Upper lobe of right lung (tissue), 1 donor: ENCODE results near the gene EIPR1. TPM values are rescaled to one million over a fixed set of nuclear protein-coding genes. Genes with fewer than 3 reads are reported as not detected.

Experiments
- ATAC-seq: fragments of 200-7000 bp; cut with Tn5 transposase; one replicate; pipeline ENCODE4 v1.9.1; 2020; ENCODE audit warnings: mild to moderate bottlenecking, moderate library complexity
- DNase-seq: peaks from one replicate; pipeline ENCODE4 v3.0.0-alpha.2; 2020
- H3K27ac ChIP-seq: fragments of 200-600 bp; one replicate; pipeline ENCODE4 v1.8.0; 2022
- H3K27me3 ChIP-seq: fragments of 200-600 bp; one replicate; pipeline ENCODE4 v1.8.0; 2022; ENCODE audit warnings: mild to moderate bottlenecking
- H3K36me3 ChIP-seq: fragments of 200-600 bp; one replicate; pipeline ENCODE4 v1.8.0; 2022
- H3K4me1 ChIP-seq: fragments of 200-600 bp; one replicate; pipeline ENCODE4 v1.8.0; 2022
- H3K4me3 ChIP-seq: fragments of 200-600 bp; one replicate; pipeline ENCODE4 v1.8.0; 2022; ENCODE audit warnings: mild to moderate bottlenecking
- H3K9me3 ChIP-seq: fragments of 200-600 bp; one replicate; pipeline ENCODE4 v1.8.0; 2022
- CTCF ChIP-seq: fragments of 200-600 bp; IDR thresholded peaks from one replicate; pipeline ENCODE4 v1.8.0; 2022; ENCODE audit warnings: antibody characterized with exemption
- intact Hi-C: fragments of 100-400 bp; cut with DNase I; formaldehyde crosslinking; loops from one replicate; pipeline ENCODE4 v1.11.0; 2022
- total RNA-seq: library from RNA; stranded (reverse); fragmentation: NEBNext Ultra II Directional; extraction: Animal tissue kit (Norgen Biotek cat#: 25700); gene quantifications from one replicate; pipeline ENCODE4 v1.2.1, GENCODE V29; 2021
- donor health status: DM: no; HTN: yes; CAD: no; lungs with severe emphysema.

Gene EIPR1
- total RNA-seq, 1 donor from 2014 or later, result 16.6 TPM

DNA sequence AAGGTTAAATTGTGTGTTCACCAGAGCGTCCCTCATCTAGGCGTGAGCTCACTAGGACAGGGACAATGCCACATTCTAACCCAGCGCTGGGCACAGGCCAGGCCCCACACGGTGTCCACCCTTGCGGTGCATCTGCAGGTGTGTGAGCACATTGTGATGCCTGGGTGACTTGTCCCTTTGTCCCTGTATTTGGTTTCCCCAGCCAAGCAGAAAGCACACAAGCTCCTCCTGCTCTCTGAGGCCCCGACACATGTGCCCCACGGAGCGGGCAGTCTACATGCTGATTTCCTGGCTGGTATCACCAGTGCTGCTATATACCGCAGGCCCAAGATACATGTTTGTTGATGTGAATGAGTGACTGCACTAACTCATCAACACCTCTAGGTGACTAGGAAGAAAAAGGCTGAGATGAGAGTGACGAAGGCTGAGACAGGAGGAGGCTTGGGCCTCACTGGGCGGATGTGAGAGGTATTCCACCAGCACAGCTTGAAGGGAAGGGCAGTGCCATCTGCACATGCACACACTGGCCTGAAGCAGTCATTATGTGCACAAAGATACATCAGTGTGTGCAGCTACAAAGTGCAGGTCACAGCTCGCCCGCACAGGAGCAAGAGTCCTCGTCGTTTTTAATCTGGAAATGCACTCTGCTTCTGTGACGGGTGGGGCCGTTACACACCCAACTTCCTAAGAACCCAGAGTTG, 205.9 kb downstream of the EIPR1 start:
- Histone ChIP-seq H3K4me3 (no peak overlapping the region), H3K27me3 (no peaks in the 10 kb centered on the region), H3K36me3 (no peaks in the 10 kb centered on the region), H3K4me1 (no peaks in the 10 kb centered on the region), H3K27ac (no peak overlapping the region), H3K9me3 (no peaks in the 10 kb centered on the region)
- intact Hi-C loops, result no loop called here
- TF ChIP-seq CTCF, result no peak
- ATAC-seq (no peak), DNase-seq (no peak)

DNA sequence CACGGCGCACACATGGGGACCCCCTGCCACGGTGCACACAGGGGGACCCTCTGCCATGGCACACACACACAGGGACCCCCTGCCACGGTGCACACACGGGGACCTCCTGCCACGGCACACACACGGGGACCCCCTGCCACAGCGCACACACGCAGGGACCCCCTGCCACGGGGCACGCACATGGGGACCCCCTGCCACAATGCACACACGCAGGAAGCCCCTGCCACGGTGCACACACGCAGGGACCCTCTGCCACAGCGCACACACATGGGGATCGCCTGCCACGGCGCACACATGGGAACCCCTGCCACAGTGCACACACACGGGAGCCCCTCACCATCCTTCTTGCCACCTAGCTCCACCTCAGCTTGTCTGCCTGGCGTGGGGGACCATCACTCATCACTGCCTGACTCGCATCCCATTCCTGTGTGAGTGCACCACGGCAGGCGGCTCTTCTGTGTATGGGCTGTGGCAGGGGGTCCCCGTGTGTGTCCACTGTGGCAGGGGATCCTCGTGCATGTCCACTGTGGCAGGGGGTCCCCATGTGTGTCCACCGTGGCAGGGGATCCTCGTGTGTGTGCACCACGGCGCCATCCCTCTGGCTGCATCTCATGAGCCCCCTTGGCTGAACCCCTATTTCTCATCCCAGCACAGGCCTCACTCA, 206.7 kb downstream of the EIPR1 start:
- intact Hi-C loops, result no loop called here
- Histone ChIP-seq H3K4me3 (no peak overlapping the region), H3K4me1 (no peaks in the 10 kb centered on the region), H3K36me3 (no peaks in the 10 kb centered on the region), H3K9me3 (no peaks in the 10 kb centered on the region), H3K27ac (no peak overlapping the region), H3K27me3 (no peaks in the 10 kb centered on the region)
- TF ChIP-seq CTCF, result no peak
- DNase-seq (no peak), ATAC-seq (peak; percentile 29)

GRCh38 chr2:3169106-3169870, 208.3 kb downstream of the EIPR1 start:
- intact Hi-C loops, result no loop called here
- no peak overlapping the region for H3K4me3 ChIP-seq
- ATAC-seq, result no peak
- DNase-seq, result peak; percentile 29
- no peak overlapping the region for H3K27ac ChIP-seq
- no peaks in the 10 kb centered on the region for H3K27me3 ChIP-seq
- H3K4me1 ChIP-seq, result no peaks in the 10 kb centered on the region
- no peak for TF ChIP-seq CTCF
- H3K36me3 ChIP-seq, result no peaks in the 10 kb centered on the region
- H3K9me3 ChIP-seq, result peaks cover 2% of the 10 kb centered on the region

DNA sequence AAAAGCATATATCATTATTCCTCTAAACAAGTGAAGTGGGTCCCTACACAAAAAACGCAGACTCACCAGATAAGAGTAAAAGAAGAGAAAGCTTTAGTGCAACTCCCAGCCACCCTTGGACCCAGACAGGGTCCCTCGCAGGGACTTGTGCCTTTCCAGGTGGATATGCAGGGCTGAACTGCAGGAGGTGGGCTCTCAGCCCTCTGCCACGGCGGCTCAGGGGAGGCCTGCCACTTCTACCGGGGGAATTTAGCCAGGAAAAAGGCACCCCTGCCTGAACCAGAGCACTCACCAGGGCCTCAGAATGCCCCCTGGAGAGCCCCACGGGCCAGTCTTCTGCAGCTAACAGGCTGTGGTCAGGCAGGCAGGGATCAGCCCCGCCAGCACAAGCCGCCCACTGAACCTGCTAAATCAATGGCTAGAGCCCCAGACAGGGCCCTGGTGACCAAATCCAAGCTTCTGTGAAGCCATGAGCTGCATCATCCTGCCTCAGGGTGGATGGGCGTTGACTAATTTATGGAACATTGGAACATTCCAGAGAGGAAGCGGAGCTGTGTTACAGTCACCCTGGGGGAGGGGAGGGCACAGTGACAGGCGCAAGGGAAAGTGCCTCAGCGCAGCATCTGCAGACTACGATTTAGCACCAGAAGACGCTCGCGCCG, 209.3 kb downstream of the EIPR1 start:
- TF ChIP-seq CTCF, result no peak
- intact Hi-C loops, result no loop called here
- Histone ChIP-seq H3K9me3 (peaks cover 11% of the 10 kb centered on the region), H3K4me1 (no peaks in the 10 kb centered on the region), H3K27ac (no peak overlapping the region), H3K27me3 (no peaks in the 10 kb centered on the region), H3K4me3 (no peak overlapping the region), H3K36me3 (no peaks in the 10 kb centered on the region)
- ATAC-seq (no peak), DNase-seq (peak; percentile 42)

DNA sequence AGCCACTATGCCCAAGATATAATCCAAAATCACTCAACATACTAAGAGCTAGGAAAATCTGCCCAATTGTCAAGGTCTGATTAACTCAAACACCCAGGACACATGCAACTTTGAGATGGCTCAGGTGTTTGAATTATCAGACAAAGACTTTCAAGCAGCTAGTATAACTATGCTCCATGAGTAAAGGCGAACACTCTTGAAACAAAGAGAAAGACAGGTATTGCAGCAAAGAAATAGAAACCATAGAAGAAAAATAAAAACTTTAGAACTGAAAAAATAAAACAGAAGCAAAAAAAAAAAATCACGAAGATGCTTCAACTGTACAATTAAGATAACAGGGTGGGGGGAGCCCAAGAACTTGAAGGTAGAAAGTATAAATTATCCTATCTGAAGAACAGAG, 214.2 kb downstream of the EIPR1 start:
- intact Hi-C loops, result no loop called here
- no peak for TF ChIP-seq CTCF
- Histone ChIP-seq H3K9me3 (peaks cover 14% of the 10 kb centered on the region), H3K36me3 (no peaks in the 10 kb centered on the region), H3K27ac (no peak overlapping the region), H3K4me1 (no peaks in the 10 kb centered on the region), H3K4me3 (no peak overlapping the region), H3K27me3 (no peaks in the 10 kb centered on the region)
- no peak for ATAC-seq
- no peak for DNase-seq
